Gastroesophageal sphincter (tissue), 3 donors: ENCODE measurements around the gene LRIT1.

Experiments used
- CTCF ChIP-seq, 4 experiments: fragments of 200-600 bp in 2 of 4; fragments of 450-650 bp in 2 of 4; sonication (generic) in 1 of 4; IDR thresholded peaks; one replicate each; pipeline ENCODE4 v1.5.1; 2017 to 2019; ENCODE audit warnings: antibody characterized with exemption in 4 of 4, mild to moderate bottlenecking in 2 of 4, moderate library complexity in 2 of 4
- EP300 ChIP-seq: sonication (generic); formaldehyde crosslinking; IDR thresholded peaks from one replicate; pipeline ENCODE4 v1.6.1; 2017; ENCODE audit warnings: antibody characterized with exemption, mild to moderate bottlenecking
- POLR2A ChIP-seq, 2 donors: fragments of 450-650 bp; IDR thresholded peaks; one replicate each; pipeline ENCODE4 v1.6.1; 2017; ENCODE audit warnings: antibody characterized with exemption in 2 of 2, mild to moderate bottlenecking in 2 of 2, moderate library complexity in 1 of 2
- POLR2AphosphoS5 ChIP-seq: sonication (generic); formaldehyde crosslinking; IDR thresholded peaks from one replicate; pipeline ENCODE4 v1.6.1; 2017; ENCODE audit warnings: antibody characterized with exemption

- TF ChIP-seq CTCF (IDR thresholded peaks at IDR 0.05), result no peak
- TF ChIP-seq POLR2A (IDR thresholded peaks at IDR 0.05), result no peak
- TF ChIP-seq EP300, result no peak
- no peak for TF ChIP-seq POLR2AphosphoS5
These were observed 16.1 kb upstream of the LRIT1 start for GRCh38 chr10:84257343-84258020.
